ENCODE measurements around the gene MLLT3.

Gene MLLT3

GRCh38 chr9:20335668-20336332 lies 286.5 kb downstream of the MLLT3 start:
- no peak for DNase-seq (ENCODE audit: low read depth)

- no peak for DNase-seq (ENCODE audit: low read depth)
Measured at GRCh38 chr9:20333991-20334390, 288.3 kb downstream of the MLLT3 start.

GRCh38 chr9:20331095-20331685 lies 291.1 kb downstream of the MLLT3 start:
- no peak for DNase-seq (ENCODE audit: low read depth)

GRCh38 chr9:20330688-20331087 lies 291.6 kb downstream of the MLLT3 start:
- no peak for DNase-seq (ENCODE audit: low read depth)

GRCh38 chr9:20326516-20326915 lies 295.8 kb downstream of the MLLT3 start:
- DNase-seq (ENCODE audit: low read depth), result no peak

- DNase-seq (ENCODE audit: low read depth), result no peak
Measured at GRCh38 chr9:20325008-20325407, 297.3 kb downstream of the MLLT3 start.

- DNase-seq (ENCODE audit: low read depth), result no peak
Measured at GRCh38 chr9:20322212-20322611, 300.1 kb downstream of the MLLT3 start.

GRCh38 chr9:20321423-20322082 lies 300.7 kb downstream of the MLLT3 start:
- no peak for DNase-seq (ENCODE audit: low read depth)

GRCh38 chr9:20320921-20321320 lies 301.4 kb downstream of the MLLT3 start:
- no peak for DNase-seq (ENCODE audit: low read depth)

GRCh38 chr9:20319641-20320337 lies 302.5 kb downstream of the MLLT3 start:
- no peak for DNase-seq (ENCODE audit: low read depth)

- no peak for DNase-seq (ENCODE audit: low read depth)
Measured at GRCh38 chr9:20319241-20319640, 303.1 kb downstream of the MLLT3 start.

GRCh38 chr9:20317701-20318100 lies 304.6 kb downstream of the MLLT3 start:
- no peak for DNase-seq (ENCODE audit: low read depth)

- DNase-seq (ENCODE audit: low read depth), result no peak
Measured at GRCh38 chr9:20316372-20316771, 305.9 kb downstream of the MLLT3 start.

GRCh38 chr9:20315677-20316076 lies 306.6 kb downstream of the MLLT3 start:
- DNase-seq (ENCODE audit: low read depth), result no peak

- DNase-seq (ENCODE audit: low read depth), result no peak
Measured at GRCh38 chr9:20314981-20315380, 307.3 kb downstream of the MLLT3 start.

GRCh38 chr9:20313415-20313814 lies 308.9 kb downstream of the MLLT3 start:
- DNase-seq (ENCODE audit: low read depth), result no peak

- DNase-seq (ENCODE audit: low read depth), result no peak
Measured at GRCh38 chr9:20312732-20313131, 309.6 kb downstream of the MLLT3 start.

- DNase-seq (ENCODE audit: low read depth), result no peak
Measured at GRCh38 chr9:20310024-20310423, 312.3 kb downstream of the MLLT3 start.

GRCh38 chr9:20309124-20309523 lies 313.2 kb downstream of the MLLT3 start:
- no peak for DNase-seq (ENCODE audit: low read depth)

GRCh38 chr9:20307621-20308020 lies 314.7 kb downstream of the MLLT3 start:
- DNase-seq (ENCODE audit: low read depth), result no peak

GRCh38 chr9:20305452-20305851 lies 316.8 kb downstream of the MLLT3 start:
- DNase-seq (ENCODE audit: low read depth), result no peak

GRCh38 chr9:20303996-20304395 lies 318.3 kb downstream of the MLLT3 start:
- DNase-seq (ENCODE audit: low read depth), result no peak

- DNase-seq (ENCODE audit: low read depth), result no peak
Measured at GRCh38 chr9:20303066-20303465, 319.2 kb downstream of the MLLT3 start.
